Occipital lobe (tissue), 2 donors: Measurements from ENCODE around the gene DTNBP1. TPM values are rescaled to one million over a fixed set of nuclear protein-coding genes. Genes with fewer than 3 reads are reported as not detected.

ENCODE experiments used
- DNase-seq: peaks from one replicate; lab custom pipeline; 2025; lab: John Stamatoyannopoulos, UW
- total RNA-seq: library from RNA; depleted of rRNA; stranded (reverse); fragments of >200 nt; gene quantifications from one replicate; pipeline ENCODE4 v1.2.3, GENCODE V29; 2014

DTNBP1 gene
- total RNA-seq, 1 donor from 2014 or later: 5.9 TPM

DNA sequence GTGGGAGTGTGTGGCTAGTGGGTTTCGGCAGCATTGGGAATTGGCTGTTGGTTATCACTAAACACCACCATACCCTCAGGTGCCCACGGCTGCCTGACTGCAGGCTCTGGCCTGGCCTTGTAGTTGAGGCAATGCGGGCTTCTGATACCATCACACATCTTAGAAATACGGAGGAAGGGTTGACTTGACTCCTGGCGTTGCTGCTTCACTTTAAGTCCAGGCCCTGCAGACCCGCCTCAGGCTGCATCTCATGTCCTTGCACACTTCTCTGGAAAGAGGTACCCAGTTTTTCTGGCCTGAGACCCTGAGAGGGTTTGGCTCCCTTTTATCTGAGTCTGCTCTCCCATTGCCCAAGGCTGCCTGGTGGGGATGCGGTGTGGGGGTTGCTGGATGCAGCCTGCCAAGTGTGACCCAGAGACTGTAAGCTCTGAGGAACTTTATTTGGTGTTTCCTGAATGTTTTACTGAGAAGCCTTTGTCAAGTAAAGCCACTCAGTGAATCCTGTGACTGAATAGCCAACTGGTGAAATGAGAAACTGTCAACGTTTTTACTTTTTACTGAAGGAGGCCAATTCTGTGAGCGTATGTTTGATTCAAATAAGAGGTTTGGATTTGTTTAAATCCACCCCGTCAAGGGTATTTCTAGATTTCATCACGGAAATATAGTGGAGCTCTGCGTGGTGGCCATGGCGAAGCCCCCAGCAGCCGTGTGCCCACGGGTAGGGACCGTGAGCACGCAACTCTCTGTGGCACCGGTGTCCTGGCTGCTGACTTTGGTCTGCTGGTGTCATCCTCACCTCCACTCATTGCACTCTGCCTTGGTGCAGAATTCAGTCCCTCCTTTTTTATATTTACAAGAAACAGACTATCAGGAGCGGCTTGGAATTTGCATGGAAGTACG lies 160.1 kb downstream of the DTNBP1 start:
- no peak for DNase-seq

- no peak for DNase-seq
Observed at GRCh38 chr6:15501826-15502445, 160.9 kb downstream of the DTNBP1 start.

DNA sequence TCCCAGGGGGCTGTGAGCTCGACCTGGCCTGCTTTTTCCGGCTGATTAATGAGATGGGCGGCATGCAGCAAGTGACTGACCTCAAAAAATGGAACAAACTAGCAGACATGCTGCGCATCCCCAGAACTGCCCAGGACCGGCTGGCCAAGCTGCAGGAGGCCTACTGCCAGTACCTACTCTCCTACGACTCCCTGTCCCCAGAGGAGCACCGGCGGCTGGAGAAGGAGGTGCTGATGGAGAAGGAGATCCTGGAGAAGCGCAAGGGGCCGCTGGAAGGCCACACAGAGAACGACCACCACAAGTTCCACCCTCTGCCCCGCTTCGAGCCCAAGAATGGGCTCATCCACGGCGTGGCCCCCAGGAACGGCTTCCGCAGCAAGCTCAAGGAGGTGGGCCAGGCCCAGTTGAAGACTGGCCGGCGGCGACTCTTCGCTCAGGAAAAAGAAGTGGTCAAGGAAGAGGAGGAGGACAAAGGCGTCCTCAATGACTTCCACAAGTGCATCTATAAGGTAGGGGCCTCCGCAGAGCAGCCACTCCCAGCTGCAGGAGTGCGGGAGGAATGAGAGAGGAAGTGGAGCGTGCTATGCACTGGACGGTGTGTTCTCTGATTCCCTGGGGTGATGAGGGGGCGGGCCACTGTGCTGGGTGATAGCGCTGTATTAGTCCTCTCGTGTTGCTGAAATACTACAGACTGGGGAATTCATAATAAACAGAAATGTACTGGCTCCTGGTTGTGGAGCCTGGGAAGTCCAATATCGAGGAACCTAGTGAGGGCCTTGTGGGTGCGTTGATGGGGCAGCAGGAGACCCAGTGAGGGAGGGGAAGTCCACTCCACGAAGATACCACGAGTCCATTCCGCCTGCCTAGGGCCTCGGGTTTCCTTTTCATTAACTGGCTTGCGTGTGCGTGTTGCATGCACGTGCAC lies 161.7 kb downstream of the DTNBP1 start:
- DNase-seq: no peak

DNA sequence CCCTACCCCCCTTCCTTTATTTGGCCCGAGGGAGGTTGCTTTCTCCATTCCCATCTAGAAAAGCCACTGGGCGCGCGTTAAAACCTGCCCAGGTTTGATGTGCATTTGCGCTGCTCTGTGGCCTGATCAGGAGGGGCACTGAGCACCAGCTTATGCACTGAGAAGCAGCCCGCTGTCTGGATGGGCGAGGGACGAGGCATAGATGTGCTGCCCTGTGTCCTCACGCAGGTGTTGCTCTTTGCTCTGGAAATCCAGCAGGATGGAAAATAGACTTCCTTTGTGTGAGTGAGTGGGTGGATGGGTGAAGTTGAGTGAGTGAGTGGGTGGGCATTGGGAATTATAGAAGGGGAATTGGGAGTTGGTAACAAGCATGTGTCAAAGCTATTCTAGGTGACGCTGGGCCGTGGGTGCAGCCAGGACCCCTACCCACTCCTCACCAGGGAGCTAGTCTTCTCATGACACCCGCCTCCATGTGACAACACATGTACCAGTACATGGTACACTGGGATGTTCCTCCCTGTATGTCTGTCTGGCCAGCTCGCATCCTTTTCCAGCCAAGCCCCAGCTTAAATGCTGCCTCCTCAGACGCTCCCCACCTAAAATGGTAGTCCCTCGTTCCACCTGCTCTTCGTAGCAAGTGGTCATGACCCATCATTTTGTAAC lies 162.6 kb downstream of the DTNBP1 start:
- no peak for DNase-seq

- DNase-seq: no peak
Observed at GRCh38 chr6:15499591-15499990, 163.2 kb downstream of the DTNBP1 start.

- no peak for DNase-seq
Observed at GRCh38 chr6:15499125-15499524, 163.7 kb downstream of the DTNBP1 start.

- no peak for DNase-seq
Observed at GRCh38 chr6:15498640-15499039, 164.2 kb downstream of the DTNBP1 start.

- DNase-seq: no peak
Observed at GRCh38 chr6:15496345-15497131, 166.3 kb downstream of the DTNBP1 start.

DNA sequence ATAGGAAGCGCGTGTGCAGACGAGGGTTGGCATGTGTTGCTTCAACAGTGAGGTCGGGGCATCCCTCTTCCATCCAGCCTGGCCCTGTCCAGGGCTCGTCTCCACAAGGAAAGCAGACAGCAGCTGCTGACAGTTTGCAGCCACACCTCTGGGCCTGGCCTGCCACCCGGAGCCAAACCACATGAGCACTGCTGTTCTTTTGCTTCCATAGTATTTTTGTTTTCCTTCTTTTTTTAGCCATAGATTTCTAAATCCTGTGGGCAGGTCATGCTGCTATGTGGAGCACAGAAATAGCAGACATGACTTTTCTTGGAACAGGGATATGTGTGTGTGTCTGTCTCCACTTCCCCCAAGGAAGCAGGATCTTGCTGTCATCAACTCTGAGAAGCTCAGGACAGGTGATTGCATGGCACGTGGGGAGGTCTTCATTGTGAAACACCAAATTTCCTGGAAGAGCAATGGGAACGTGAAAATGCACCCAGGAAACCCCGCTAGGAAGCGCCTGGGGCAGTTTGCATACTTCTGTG lies 167.4 kb downstream of the DTNBP1 start:
- no peak for DNase-seq

- no peak for DNase-seq
Observed at GRCh38 chr6:15493437-15494168, 169.2 kb downstream of the DTNBP1 start.

DNA sequence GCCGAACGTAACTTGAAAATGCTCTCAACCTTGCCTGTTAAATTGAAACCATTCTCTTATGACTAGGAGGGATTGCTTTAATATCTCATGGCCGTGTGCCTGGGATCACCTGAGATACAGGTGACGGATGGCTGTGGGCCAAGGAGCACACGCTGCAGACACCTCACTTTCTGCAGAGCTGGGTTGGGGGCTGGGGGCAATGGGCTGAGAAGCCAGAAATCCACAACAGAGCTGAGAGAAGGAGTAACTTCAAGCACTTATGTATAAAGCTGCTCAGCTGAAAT lies 170.9 kb downstream of the DTNBP1 start:
- DNase-seq: no peak

- DNase-seq: peak; percentile 78
Observed at GRCh38 chr6:15491255-15491985, 171.4 kb downstream of the DTNBP1 start.

DNA sequence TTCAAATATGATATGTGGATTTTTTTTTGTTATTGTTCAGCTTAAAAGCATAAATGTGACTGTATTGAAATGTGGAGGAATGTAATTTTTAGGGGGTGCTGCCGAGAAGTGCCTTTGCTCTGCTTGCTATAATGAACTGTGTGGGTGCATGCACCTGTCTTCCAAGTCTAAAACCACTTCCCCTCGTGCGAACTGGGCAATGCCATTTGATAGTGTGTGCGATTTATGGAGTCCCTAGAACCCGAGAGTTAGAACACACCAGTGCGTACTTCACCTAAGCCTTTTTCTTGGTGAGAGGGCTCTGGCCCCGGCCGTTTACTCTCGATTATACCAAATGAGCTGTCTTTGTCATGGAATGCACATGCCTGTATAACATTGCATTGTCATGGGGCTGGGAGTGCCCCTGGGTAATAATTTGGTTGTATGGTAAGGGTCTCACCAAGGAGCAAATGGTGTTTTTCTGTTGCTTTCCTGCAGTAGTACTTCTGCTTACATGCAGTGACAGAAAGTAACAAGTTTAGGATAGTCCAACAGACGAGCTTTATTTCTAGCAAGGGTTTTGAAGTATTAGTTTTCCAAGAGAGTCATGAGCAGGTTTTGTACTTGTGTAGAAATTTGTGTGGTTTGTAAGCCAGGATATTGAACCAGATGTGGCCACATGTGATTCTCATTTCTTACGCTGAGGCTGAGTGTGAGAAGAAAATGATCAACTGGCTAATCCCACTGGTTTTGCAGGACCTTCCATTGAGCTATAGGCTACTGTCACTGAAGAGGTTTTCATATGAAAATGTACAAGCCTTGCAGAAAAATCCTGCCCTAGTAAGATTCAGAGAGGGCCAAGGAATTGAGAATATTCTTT lies 172.4 kb downstream of the DTNBP1 start:
- DNase-seq: no peak

DNA sequence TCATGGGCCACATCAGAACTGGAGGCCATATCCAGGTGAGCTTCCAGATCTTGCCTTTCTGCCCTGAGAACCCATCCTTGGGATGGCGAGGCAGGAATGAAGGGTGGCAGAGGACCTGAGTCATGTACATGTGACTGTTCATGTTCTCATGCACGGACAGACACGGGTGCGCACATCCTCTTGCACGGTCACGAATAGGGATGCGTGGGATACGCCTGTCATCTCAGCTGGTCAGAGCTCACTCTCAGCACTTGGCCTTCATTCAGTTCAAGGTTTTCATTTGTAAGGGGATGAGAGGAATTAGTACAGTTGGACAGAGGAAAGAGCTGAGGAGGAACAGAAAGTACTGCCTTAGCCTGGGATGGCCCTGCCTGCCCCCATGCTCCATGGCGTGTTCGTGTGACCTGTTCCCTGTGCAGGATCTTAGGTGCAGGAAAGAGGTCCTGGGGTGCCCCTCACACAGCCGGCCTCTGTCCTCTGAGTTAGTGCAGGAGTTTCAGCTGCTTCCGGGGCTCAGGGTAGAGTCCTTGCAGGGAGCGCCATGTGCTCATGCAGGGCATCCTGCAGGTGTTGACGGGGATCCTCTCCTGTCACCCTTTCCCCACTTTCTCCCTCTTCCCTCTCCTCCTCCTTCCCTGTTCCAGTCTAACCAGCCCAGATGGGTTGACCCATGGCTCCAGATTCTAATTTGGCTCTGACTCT lies 173.4 kb downstream of the DTNBP1 start:
- no peak for DNase-seq

- DNase-seq: no peak
Observed at GRCh38 chr6:15487262-15487661, 175.6 kb downstream of the DTNBP1 start.

- DNase-seq: no peak
Observed at GRCh38 chr6:15485936-15486335, 176.9 kb downstream of the DTNBP1 start.

DNA sequence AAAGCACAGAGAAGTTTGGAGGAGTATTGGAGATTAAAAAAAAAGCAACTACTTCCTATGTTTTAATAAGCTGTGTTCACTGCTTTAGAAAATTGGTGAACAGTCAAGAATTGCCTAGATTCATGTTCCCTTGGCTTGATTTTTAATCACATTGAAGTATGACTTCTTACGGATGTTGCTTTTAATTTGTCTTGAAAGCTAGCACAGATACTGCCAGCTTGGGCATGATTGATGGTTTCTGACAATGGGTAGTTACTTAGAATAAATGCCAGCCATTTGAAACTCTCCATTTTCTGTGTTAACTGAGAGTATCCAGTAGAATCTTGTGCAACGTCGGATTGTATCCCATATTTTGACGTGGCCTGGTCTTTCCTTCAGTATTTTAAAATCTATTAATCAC lies 178.0 kb downstream of the DTNBP1 start:
- DNase-seq: no peak
